ENCODE data around the gene ANKMY1. TPM values are rescaled to one million over a fixed set of nuclear protein-coding genes. Genes with fewer than 3 reads are reported as not detected.

The ANKMY1 gene
- total RNA-seq, 2 donors from 2014 or later: 3.7 to 7.9 TPM

- Histone ChIP-seq H3K4me3 (peak overlapping the region in 1 of 2 donors; percentile 69), H3K9me3 (no peaks in the 10 kb centered on the region), H3K4me1 (peaks cover 0 to 63% of the 10 kb centered on the region in 2 donors), H3K36me3 (peaks cover 4% of the 10 kb centered on the region), H3K27ac (no peak overlapping the region), H3K27me3 (no peaks in the 10 kb centered on the region)
- TF ChIP-seq CTCF (IDR thresholded peaks at IDR 0.05): no peak
- no peak for DNase-seq (ENCODE audit: low spot score)
Observed at GRCh38 chr2:240453461-240454105, 104.2 kb downstream of the ANKMY1 start.

GRCh38 chr2:240452462-240453256 is 105.1 kb downstream of the ANKMY1 start:
- H3K36me3 ChIP-seq: peaks cover 4% of the 10 kb centered on the region
- no peaks in the 10 kb centered on the region for H3K27me3 ChIP-seq
- no peak for TF ChIP-seq CTCF (IDR thresholded peaks at IDR 0.05)
- H3K9me3 ChIP-seq: no peaks in the 10 kb centered on the region
- H3K4me3 ChIP-seq: peak overlapping the region; percentile 42 to 69
- DNase-seq (ENCODE audit: low spot score): no peak
- H3K27ac ChIP-seq: no peak overlapping the region
- peaks cover 0 to 64% of the 10 kb centered on the region in 2 donors for H3K4me1 ChIP-seq

- Histone ChIP-seq H3K27me3 (no peaks in the 10 kb centered on the region), H3K4me3 (peak overlapping the region; percentile 42 to 69), H3K36me3 (peaks cover 4% of the 10 kb centered on the region), H3K4me1 (peaks cover 0 to 65% of the 10 kb centered on the region in 2 donors), H3K9me3 (no peaks in the 10 kb centered on the region), H3K27ac (no peak overlapping the region)
- no peak for TF ChIP-seq CTCF (IDR thresholded peaks at IDR 0.05)
- no peak for DNase-seq (ENCODE audit: low spot score)
Observed at GRCh38 chr2:240451791-240452461, 105.9 kb downstream of the ANKMY1 start.

- H3K4me3 ChIP-seq: no peak overlapping the region
- no peak for DNase-seq (ENCODE audit: low spot score)
- no peak for TF ChIP-seq CTCF (IDR thresholded peaks at IDR 0.05)
- peaks cover 0 to 57% of the 10 kb centered on the region in 2 donors for H3K4me1 ChIP-seq
- no peaks in the 10 kb centered on the region for H3K27me3 ChIP-seq
- H3K36me3 ChIP-seq: peaks cover 4% of the 10 kb centered on the region
- H3K27ac ChIP-seq: no peak overlapping the region
- no peaks in the 10 kb centered on the region for H3K9me3 ChIP-seq
Observed at GRCh38 chr2:240451108-240451611, 106.6 kb downstream of the ANKMY1 start.

GRCh38 chr2:240450532-240451107 is 107.2 kb downstream of the ANKMY1 start:
- no peak for DNase-seq (ENCODE audit: low spot score)
- H3K4me1 ChIP-seq: peaks cover 0 to 52% of the 10 kb centered on the region in 2 donors
- no peaks in the 10 kb centered on the region for H3K9me3 ChIP-seq
- H3K4me3 ChIP-seq: no peak overlapping the region
- TF ChIP-seq CTCF (IDR thresholded peaks at IDR 0.05): no peak
- no peaks in the 10 kb centered on the region for H3K27me3 ChIP-seq
- no peak overlapping the region for H3K27ac ChIP-seq
- peaks cover 4% of the 10 kb centered on the region for H3K36me3 ChIP-seq
